K562 (cell line): Measurements from ENCODE around the gene POLR2A. TPM values are rescaled to one million over a fixed set of nuclear protein-coding genes. Genes with fewer than 3 reads are reported as not detected.

Experiments used
- ATF7 ChIP-seq: fragments of 450-650 bp; IDR thresholded peaks from 2 replicates; pipeline ENCODE4 v1.7.1; 2014; ENCODE audit warnings: mild to moderate bottlenecking, moderate library complexity
- CC2D1A ChIP-seq: fragments of 450-650 bp; IDR thresholded peaks from 2 replicates; pipeline ENCODE4 v1.6.1; 2017; ENCODE audit warnings: mild to moderate bottlenecking
- CREBBP ChIP-seq: IDR thresholded peaks from one replicate; pipeline ENCODE4 v1.6.1; 2012; ENCODE audit warnings: low read depth, mild to moderate bottlenecking, control low read depth, inconsistent platforms, low read length
- NCOA2 ChIP-seq, 2 experiments: fragments of 450-650 bp; IDR thresholded peaks; 2 replicates each; pipeline ENCODE4 v1.6.1; 2018; ENCODE audit warnings: mild to moderate bottlenecking in 2 of 2, moderate library complexity in 1 of 2; ENCODE audit not compliant: partially characterized antibody in 2 of 2
- PCBP1 ChIP-seq: fragments of 200-400 bp; formaldehyde crosslinking; IDR thresholded peaks from 2 replicates; pipeline ENCODE4 v1.6.1; 2018; ENCODE audit warnings: mild to moderate bottlenecking, low read depth, low read length; ENCODE audit not compliant: poor library complexity, severe bottlenecking
- RUNX1 ChIP-seq: sonication (generic); IDR thresholded peaks from 2 replicates; pipeline ENCODE4 v1.6.1; 2016; ENCODE audit warnings: antibody characterized with exemption, low read depth
- SAP30 ChIP-seq: fragments of 200-600 bp; sonication (generic); IDR thresholded peaks from 2 replicates; pipeline ENCODE4 v1.6.1; 2012; ENCODE audit warnings: borderline replicate concordance, low read depth, mild to moderate bottlenecking, moderate library complexity, low read length, control low read depth, inconsistent platforms; ENCODE audit not compliant: insufficient read depth, poor library complexity, severe bottlenecking
- SIN3A ChIP-seq, 2 experiments: fragments of 150-350 bp in 1 of 2; IDR thresholded peaks; 2 replicates each; pipeline ENCODE4 v1.6.1; 2011 to 2016; ENCODE audit warnings: borderline replicate concordance in 2 of 2, low read depth in 2 of 2, low read length in 2 of 2, mild to moderate bottlenecking in 2 of 2, moderate library complexity in 2 of 2; ENCODE audit not compliant: control insufficient read depth in 1 of 2
- SUPT5H ChIP-seq: fragments of 450-650 bp; IDR thresholded peaks from 2 replicates; pipeline ENCODE4 v1.6.1; 2016
- TGIF2 ChIP-seq: sonication (generic); formaldehyde crosslinking; IDR thresholded peaks from 2 replicates; pipeline ENCODE4 v1.8.1; 2022; ENCODE audit warnings: mild to moderate bottlenecking, missing genetic modification reagents, moderate library complexity
- THRB ChIP-seq: fragments of 450-650 bp; formaldehyde crosslinking; conservative IDR thresholded peaks from 2 replicates; pipeline ENCODE4 v1.4.0; 2022; ENCODE audit warnings: mild to moderate bottlenecking, missing genetic modification characterization
- ZNF449 ChIP-seq: fragments of 250-450 bp; sonication (Bioruptor Pico); IDR thresholded peaks from 2 replicates; pipeline ENCODE4 v1.8.0; 2022; ENCODE audit warnings: moderate library complexity, mild to moderate bottlenecking, inconsistent platforms
- polyA plus RNA-seq, 8 experiments: library from polyadenylated mRNA; depleted of rRNA in 4 of 8; stranded (reverse) in 5 of 8; unstranded in 3 of 8; fragments of >200 nt; fragmentation: Nextera tagmentation in 2 of 8; fragmentation: Illumina TruSeq in 1 of 8; extraction: Ambion mirVana in 2 of 8; extraction: Trizol in 1 of 8; gene quantifications; 2 replicates each; pipeline versions ENCODE4 v1.2.1 to v1.2.3, GENCODE V29; 2011 to 2014; ENCODE audit warnings: inconsistent platforms in 1 of 8, missing spikeins in 1 of 8
- total RNA-seq, 7 experiments: library from RNA; depleted of rRNA in 6 of 7; stranded (reverse); fragments of >200 nt in 6 of 7; fragmentation: Illumina TruSeq in 2 of 7; extraction: Trizol in 2 of 7; gene quantifications; 2 replicates each; pipeline versions ENCODE4 v1.2.1 to v1.2.3, GENCODE V29; 2011 to 2021; ENCODE audit warnings: low replicate concordance in 1 of 7

Gene POLR2A
- total and polyA plus RNA-seq, 9 of the 15 experiments (the other 6 are each of a cell fraction or from before 2014, with no cell fraction given) = 1.3 to 109 (median 12.4) TPM

DNA sequence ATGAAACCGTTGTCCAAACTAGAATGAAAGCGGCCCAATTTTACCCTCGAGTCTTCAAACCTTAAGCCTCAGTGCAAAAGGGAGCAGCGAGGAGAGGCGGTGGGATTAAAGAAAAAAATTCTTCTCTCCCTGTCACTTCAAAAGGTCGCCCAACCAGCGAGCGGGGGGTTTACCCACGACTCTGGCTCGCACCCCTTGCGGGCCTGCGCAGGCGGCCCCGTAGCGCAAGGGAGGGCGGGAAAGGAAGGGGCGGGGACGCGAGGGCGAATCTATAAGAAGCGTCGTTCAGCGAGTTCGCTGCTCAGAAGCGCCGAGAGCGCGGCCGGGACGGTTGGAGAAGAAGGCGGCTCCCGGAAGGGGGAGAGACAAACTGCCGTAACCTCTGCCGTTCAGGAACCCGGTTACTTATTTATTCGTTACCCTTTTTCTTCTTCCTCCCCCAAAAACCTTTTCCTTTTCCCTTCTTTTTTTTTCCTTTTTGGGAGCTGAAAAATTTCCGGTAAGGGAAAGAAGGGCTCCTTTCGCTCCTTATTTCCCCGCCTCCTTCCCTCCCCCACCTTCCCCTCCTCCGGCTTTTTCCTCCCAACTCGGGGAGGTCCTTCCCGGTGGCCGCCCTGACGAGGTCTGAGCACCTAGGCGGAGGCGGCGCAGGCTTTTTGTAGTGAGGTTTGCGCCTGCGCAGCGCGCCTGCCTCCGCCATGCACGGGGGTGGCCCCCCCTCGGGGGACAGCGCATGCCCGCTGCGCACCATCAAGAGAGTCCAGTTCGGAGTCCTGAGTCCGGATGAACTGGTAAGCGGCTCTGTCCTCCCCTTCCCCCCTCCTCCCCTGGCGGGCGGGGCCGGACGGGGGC, at the start of gene POLR2A (continued):
- TF ChIP-seq RUNX1 = no peak
- TF ChIP-seq CREBBP = no peak
- TF ChIP-seq TGIF2 = no peak
- TF ChIP-seq SIN3A (IDR thresholded peaks at IDR 0.05; ENCODE audit: borderline replicate concordance in 2 of 2, control insufficient read depth in 1 of 2, low read depth in 2 of 2, low read length in 2 of 2) = peak in 1 of 2 experiments; percentile 55; a peak in 2 of 4 replicates
- no peak for TF ChIP-seq SAP30
- no peak for TF ChIP-seq ZNF449 (CRISPR knock-in tag)
- TF ChIP-seq NCOA2 (IDR thresholded peaks at IDR 0.05; ENCODE audit: partially characterized antibody in 2 of 2) = no peak
- TF ChIP-seq CC2D1A = no peak; the same call in 1 of the 2 replicates
- peak; percentile 100 for TF ChIP-seq SUPT5H
- peak; percentile 99 for TF ChIP-seq ATF7
- TF ChIP-seq THRB (CRISPR knock-in tag) = peak; percentile 97
- peak; percentile 92 for TF ChIP-seq PCBP1
